Endothelial cell of umbilical vein (primary cell): ENCODE results near the gene FNDC8. TPM values are rescaled to one million over a fixed set of nuclear protein-coding genes. Genes with fewer than 3 reads are reported as not detected.

ENCODE experiments used
- BruUV-seq: library from RNA; stranded (reverse); fragments of 400-500 nt; replicated peaks from 2 replicates; lab custom pipeline; 2021; lab: Mats Ljungman, UMichigan
- CTCF ChIA-PET: fragments of 300-600, 350-600 bp; sonication (Branson Sonifier 250); formaldehyde crosslinking; loops from one replicate; lab custom pipeline; 2021; ENCODE audit warnings: antibody characterized with exemption, inconsistent platforms; lab: Charles Lee
- POLR2A ChIA-PET: fragments of 300-600, 350-600 bp; sonication (Branson Sonifier 250); formaldehyde crosslinking; loops from one replicate; lab custom pipeline; 2021; ENCODE audit warnings: antibody characterized with exemption, inconsistent platforms; lab: Charles Lee
- DNase-seq: peaks from one replicate; pipeline ENCODE4 v3.0.0-alpha.2; 2011; ENCODE audit warnings: low read depth, low spot score
- FAIRE-seq: peaks from 2 replicates; lab custom pipeline; 2011; peaks lifted over from hg19 to GRCh38; lab: Jason Lieb, UNC
- H2AFZ ChIP-seq: 2 replicates; pipeline ENCODE4 v1.6.0; 2012; ENCODE audit warnings: low read depth, low read length, control low read depth, inconsistent platforms
- H3K27ac ChIP-seq: 2 replicates; pipeline ENCODE4 v1.5.1; 2011; ENCODE audit warnings: low read depth, mild to moderate bottlenecking, control low read depth, low read length, moderate library complexity; ENCODE audit not compliant: insufficient read depth
- H3K27me3 ChIP-seq, 2 experiments: 2 replicates each; pipeline versions ENCODE4 v1.6.0 to v1.6.1; 2011; ENCODE audit warnings: low read length in 2 of 2, mixed read lengths in 1 of 2; ENCODE audit not compliant: control insufficient read depth in 2 of 2, insufficient read depth in 2 of 2
- H3K36me3 ChIP-seq, 2 experiments: 2 replicates in 1 of 2; 3 replicates in 1 of 2; pipeline ENCODE4 v1.5.1; 2011; ENCODE audit warnings: low read length in 2 of 2, mild to moderate bottlenecking in 1 of 2, moderate library complexity in 1 of 2; ENCODE audit not compliant: control insufficient read depth in 2 of 2, insufficient read depth in 2 of 2; ENCODE audit errors: extremely low read depth in 1 of 2
- H3K4me1 ChIP-seq: 3 replicates; pipeline ENCODE4 v1.5.1; 2011; ENCODE audit warnings: mild to moderate bottlenecking, low read length; ENCODE audit not compliant: control insufficient read depth, insufficient read depth; ENCODE audit errors: extremely low read depth
- H3K4me2 ChIP-seq: 2 replicates; pipeline ENCODE4 v1.6.1; 2011; ENCODE audit warnings: low read length, control low read depth, mixed read lengths; ENCODE audit not compliant: insufficient read depth
- H3K4me3 ChIP-seq, 3 experiments: fragments of 200-600 bp in 1 of 3; sonication (generic), shearing (Covaris generic) in 1 of 3; replicated peaks in 1 of 3; 2 replicates each; pipeline ENCODE4 v1.5.1; 2011 to 2016; ENCODE audit warnings: control low read depth in 3 of 3, low read length in 3 of 3, mild to moderate bottlenecking in 2 of 3, inconsistent platforms in 1 of 3, low read depth in 1 of 3, moderate library complexity in 1 of 3; ENCODE audit not compliant: insufficient read depth in 1 of 3
- H3K79me2 ChIP-seq: 2 replicates; pipeline ENCODE4 v1.6.0; 2012; ENCODE audit warnings: low read length, inconsistent platforms; ENCODE audit not compliant: control insufficient read depth, insufficient read depth
- H3K9ac ChIP-seq: replicated peaks from 2 replicates; pipeline ENCODE3; 2011; ENCODE audit warnings: low read length, control low read depth; ENCODE audit not compliant: insufficient read depth; ENCODE audit errors: extremely low read depth
- H3K9me1 ChIP-seq: replicated peaks from 3 replicates; pipeline ENCODE4 v1.6.0; 2011; ENCODE audit warnings: mild to moderate bottlenecking, low read length; ENCODE audit not compliant: control insufficient read depth, insufficient read depth; ENCODE audit errors: extremely low read depth
- H3K9me3 ChIP-seq: replicated peaks from 2 replicates; pipeline ENCODE4 v1.5.1; 2012; ENCODE audit warnings: low read length, inconsistent platforms; ENCODE audit not compliant: control insufficient read depth, insufficient read depth
- H4K20me1 ChIP-seq: replicated peaks from 2 replicates; pipeline ENCODE3; 2011; ENCODE audit warnings: mild to moderate bottlenecking, low read length; ENCODE audit not compliant: control insufficient read depth, insufficient read depth; ENCODE audit errors: extremely low read depth
- EZH2 ChIP-seq: IDR thresholded peaks from 2 replicates; pipeline ENCODE4 v1.6.1; 2012; ENCODE audit warnings: borderline replicate concordance, low read depth, mild to moderate bottlenecking, moderate library complexity, low read length, inconsistent platforms; ENCODE audit not compliant: severe bottlenecking
- FOS ChIP-seq: IDR thresholded peaks from 2 replicates; pipeline ENCODE4 v1.6.1; 2011; ENCODE audit warnings: mild to moderate bottlenecking, low read length, moderate library complexity, borderline replicate concordance; ENCODE audit not compliant: insufficient read depth
- GATA2 ChIP-seq: IDR thresholded peaks from 2 replicates; pipeline ENCODE4 v1.7.0; 2011; ENCODE audit warnings: low read depth, mild to moderate bottlenecking, moderate library complexity, mixed read lengths, low read length; ENCODE audit not compliant: insufficient read length, insufficient read depth
- JUN ChIP-seq: IDR thresholded peaks from 2 replicates; pipeline ENCODE4 v1.6.1; 2011; ENCODE audit warnings: borderline replicate concordance, low read depth; ENCODE audit not compliant: insufficient read length, insufficient read depth
- MYC ChIP-seq: IDR thresholded peaks from one replicate; pipeline ENCODE4 v1.6.1; 2011; ENCODE audit warnings: mild to moderate bottlenecking, low read depth, low read length
- POLR2AphosphoS5 ChIP-seq: IDR thresholded peaks from 2 replicates; pipeline ENCODE4 v1.6.1; 2012; ENCODE audit warnings: low read depth, mild to moderate bottlenecking, control low read depth, low read length, moderate library complexity; ENCODE audit not compliant: insufficient read depth
- dilution Hi-C: fragments of 300-500 bp; cut with MboI; formaldehyde crosslinking; loops from one replicate; pipeline ENCODE4 v1.15.0; 2019; ENCODE audit warnings: low sequenced_read_pairs; ENCODE audit not compliant: extremely low pct_ligation_motif_present
- intact Hi-C: fragments of 100-400 bp; cut with micrococcal nuclease; formaldehyde crosslinking; loops from one replicate; pipeline ENCODE4 v1.10.0; 2022
- polyA plus RNA-seq, 4 experiments: library from polyadenylated mRNA; depleted of rRNA in 3 of 4; stranded (reverse) in 3 of 4; unstranded in 1 of 4; fragments of >200 nt; gene quantifications; 2 replicates each; pipeline versions ENCODE4 v1.2.1 to v1.2.3, GENCODE V29; 2011 to 2012; ENCODE audit warnings: missing spikeins in 1 of 4
- total RNA-seq: library from RNA; stranded (reverse); gene quantifications from 2 replicates; pipeline ENCODE4 v1.2.3, GENCODE V29; 2021
- TF ChIP-seq, protein P1 (sequence below): IDR thresholded peaks from 2 replicates; pipeline ENCODE4 v1.6.1; 2011; ENCODE audit not compliant: insufficient read depth, insufficient read length
- TF ChIP-seq, protein P2 (sequence below), 2 donors: IDR thresholded peaks; 1 replicate in 1 of 2; 2 replicates in 1 of 2; pipeline ENCODE4 v1.5.1; 2011; ENCODE audit warnings: low read length in 2 of 2, mild to moderate bottlenecking in 2 of 2, moderate library complexity in 2 of 2, control low read depth in 1 of 2, inconsistent platforms in 1 of 2, low read depth in 1 of 2; ENCODE audit not compliant: insufficient read depth in 1 of 2; ENCODE audit errors: extremely low read depth in 1 of 2

FNDC8 gene
- total and polyA plus RNA-seq, 2 donors (not counting 3 experiments of a cell fraction or from before 2014, with no cell fraction given): not detected

DNA sequence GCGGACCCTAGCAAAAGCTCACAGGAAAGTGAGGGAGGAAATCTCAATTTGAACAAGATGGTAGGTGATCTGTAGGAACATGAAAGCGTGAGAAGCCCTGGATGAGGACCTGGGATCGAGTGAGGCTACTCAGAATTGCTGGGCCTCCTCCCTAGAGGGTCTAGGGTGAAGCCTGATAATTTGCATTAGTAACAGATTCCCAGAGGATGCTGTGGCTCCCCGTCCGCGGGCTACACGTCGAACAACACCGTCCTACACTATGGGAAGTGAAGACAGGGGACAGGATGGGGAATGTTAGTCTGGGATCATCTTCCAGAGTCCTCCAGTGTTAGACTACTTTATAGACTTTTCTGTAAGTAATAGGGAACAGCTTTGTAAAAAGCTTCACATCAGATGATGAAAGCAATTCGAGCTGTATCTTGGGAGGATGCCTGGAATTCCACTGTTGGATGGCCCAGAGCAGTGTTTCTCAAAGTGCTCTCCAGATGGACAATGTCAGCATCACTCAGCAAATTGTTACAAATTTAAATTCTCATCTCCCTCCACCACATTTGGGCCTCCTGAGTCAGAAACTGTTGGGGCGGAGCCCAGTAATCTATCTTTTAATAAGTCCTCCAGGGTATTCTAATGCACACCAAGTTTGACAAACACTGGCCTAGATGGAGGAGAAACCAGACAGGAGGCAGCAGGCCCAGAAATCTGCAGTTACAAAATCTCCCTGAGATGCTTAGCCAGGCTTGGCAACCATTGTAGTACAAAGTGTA, 6.5 kb downstream of the FNDC8 start:
- Histone ChIP-seq H2AFZ (no peak overlapping the region), H3K27ac (no peak overlapping the region), H3K4me3 (no peak overlapping the region), H3K27me3 (no peaks in the 10 kb centered on the region), H3K9me1 (no peaks in the 10 kb centered on the region), H3K79me2 (no peaks in the 10 kb centered on the region), H3K9ac (no peak overlapping the region), H3K36me3 (peaks cover 0 to 14% of the 10 kb centered on the region in 2 experiments), H3K4me2 (no peak overlapping the region), H4K20me1 (no peaks in the 10 kb centered on the region), H3K4me1 (no peaks in the 10 kb centered on the region), H3K9me3 (no peaks in the 10 kb centered on the region)
- FAIRE-seq: no peak
- no peak for DNase-seq
- BruUV-seq: no TSS peak
- intact Hi-C loops (no loop called here), dilution Hi-C loops (no loop called here)
- CTCF ChIA-PET: interaction anchor here (0.8 to 1.7 kb wide), 2 partner anchors 13 to 585 kb away, joined by 3 to 6 read pairs; no protein-coding TSS in a partner anchor
- TF ChIP-seq GATA2 (no peak), FOS (no peak), MYC (no peak), POLR2AphosphoS5 (no peak), JUN (no peak), EZH2 (no peak)
- TF ChIP-seq, protein P1, sequence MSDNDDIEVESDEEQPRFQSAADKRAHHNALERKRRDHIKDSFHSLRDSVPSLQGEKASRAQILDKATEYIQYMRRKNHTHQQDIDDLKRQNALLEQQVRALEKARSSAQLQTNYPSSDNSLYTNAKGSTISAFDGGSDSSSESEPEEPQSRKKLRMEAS: no peak
- TF ChIP-seq, protein P2, sequence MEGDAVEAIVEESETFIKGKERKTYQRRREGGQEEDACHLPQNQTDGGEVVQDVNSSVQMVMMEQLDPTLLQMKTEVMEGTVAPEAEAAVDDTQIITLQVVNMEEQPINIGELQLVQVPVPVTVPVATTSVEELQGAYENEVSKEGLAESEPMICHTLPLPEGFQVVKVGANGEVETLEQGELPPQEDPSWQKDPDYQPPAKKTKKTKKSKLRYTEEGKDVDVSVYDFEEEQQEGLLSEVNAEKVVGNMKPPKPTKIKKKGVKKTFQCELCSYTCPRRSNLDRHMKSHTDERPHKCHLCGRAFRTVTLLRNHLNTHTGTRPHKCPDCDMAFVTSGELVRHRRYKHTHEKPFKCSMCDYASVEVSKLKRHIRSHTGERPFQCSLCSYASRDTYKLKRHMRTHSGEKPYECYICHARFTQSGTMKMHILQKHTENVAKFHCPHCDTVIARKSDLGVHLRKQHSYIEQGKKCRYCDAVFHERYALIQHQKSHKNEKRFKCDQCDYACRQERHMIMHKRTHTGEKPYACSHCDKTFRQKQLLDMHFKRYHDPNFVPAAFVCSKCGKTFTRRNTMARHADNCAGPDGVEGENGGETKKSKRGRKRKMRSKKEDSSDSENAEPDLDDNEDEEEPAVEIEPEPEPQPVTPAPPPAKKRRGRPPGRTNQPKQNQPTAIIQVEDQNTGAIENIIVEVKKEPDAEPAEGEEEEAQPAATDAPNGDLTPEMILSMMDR (IDR thresholded peaks at IDR 0.05; ENCODE audit: extremely low read depth in 1 of 2, insufficient read depth in 1 of 2, low read depth in 1 of 2, low read length in 2 of 2): no peak
- POLR2A ChIA-PET: no interaction called here
